NCI-H82 (cell line): Measurements from ENCODE around the gene DBNDD2.

Source experiments
- DNase-seq: peaks from one replicate; lab custom pipeline; 2025; lab: John Stamatoyannopoulos, UW

The DBNDD2 gene

GRCh38 chr20:45452238-45452637 is 44.1 kb downstream of the DBNDD2 start:
- no peak for DNase-seq

- no peak for DNase-seq
These were observed 44.9 kb downstream of the DBNDD2 start for GRCh38 chr20:45452772-45453691.

- DNase-seq = peak; percentile 70
These were observed 48.5 kb downstream of the DBNDD2 start for GRCh38 chr20:45456632-45457031.

- peak; percentile 26 for DNase-seq
These were observed 51.5 kb downstream of the DBNDD2 start for GRCh38 chr20:45459606-45460005.
